ENCODE results near the gene ABCD3.
"Not testable (repeated sequence)": the region's sequence is repeated elsewhere in the genome, so short reads cannot be mapped to it uniquely, and the experiment has no call there.

ABCD3 gene

GRCh38 chr1:94416901-94417727, 1.1 kb upstream of the ABCD3 start:
- DNase-seq (ENCODE audit: low read depth): no peak

GRCh38 chr1:94417728-94417977, 536 bp upstream of the ABCD3 start:
- DNase-seq (ENCODE audit: low read depth): no peak

DNA sequence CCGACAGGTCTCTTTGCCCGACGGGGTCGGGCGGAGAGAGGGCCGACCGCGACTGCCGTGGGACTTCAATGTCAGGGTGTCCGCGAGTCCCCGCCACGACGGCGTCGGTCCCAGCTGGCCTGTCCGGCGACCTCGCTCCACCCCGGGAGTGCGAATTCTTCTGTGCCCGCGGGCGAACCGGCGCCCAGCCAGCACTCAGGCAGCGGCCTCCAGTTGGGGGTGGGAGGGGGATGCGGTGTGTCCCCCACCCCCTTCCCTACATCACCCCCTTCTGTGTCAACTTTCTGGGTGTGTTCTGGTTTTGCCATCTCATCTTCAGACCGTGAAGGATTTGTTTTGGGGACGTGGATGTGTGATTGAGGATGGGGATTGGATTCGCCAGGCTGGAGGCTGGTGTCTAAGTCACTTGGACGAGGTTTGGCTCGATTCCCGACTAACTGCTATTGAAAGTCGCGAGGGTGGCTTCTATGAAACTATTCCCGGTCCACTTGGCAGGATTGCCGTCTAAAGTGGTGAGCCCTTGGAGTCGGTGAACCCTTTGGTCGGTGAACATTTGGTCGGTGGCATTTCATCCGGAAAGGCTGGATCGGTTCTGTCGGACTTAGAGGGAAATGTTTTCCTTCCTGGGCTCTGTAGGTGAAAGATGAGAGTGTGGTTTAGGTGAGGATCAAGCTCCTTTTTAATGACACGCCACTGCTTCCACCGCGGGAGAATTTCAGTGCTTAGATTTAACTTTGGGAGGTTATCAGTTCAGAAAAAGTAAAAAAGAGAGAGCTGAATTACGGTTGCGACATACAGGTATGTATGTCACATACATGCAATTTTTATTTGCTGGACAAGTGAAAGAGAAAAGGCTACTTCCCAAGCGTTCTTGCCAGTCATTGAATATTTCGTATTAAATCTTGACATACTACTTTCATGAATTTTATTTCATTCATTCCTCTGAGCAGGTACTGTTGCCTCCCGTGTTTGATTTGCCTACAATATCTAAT, 771 bp downstream of the ABCD3 start:
- no peak for DNase-seq (ENCODE audit: low read depth)

- no peak for DNase-seq (ENCODE audit: low read depth)
Measured at GRCh38 chr1:94422115-94422820, 4.1 kb downstream of the ABCD3 start.

DNA sequence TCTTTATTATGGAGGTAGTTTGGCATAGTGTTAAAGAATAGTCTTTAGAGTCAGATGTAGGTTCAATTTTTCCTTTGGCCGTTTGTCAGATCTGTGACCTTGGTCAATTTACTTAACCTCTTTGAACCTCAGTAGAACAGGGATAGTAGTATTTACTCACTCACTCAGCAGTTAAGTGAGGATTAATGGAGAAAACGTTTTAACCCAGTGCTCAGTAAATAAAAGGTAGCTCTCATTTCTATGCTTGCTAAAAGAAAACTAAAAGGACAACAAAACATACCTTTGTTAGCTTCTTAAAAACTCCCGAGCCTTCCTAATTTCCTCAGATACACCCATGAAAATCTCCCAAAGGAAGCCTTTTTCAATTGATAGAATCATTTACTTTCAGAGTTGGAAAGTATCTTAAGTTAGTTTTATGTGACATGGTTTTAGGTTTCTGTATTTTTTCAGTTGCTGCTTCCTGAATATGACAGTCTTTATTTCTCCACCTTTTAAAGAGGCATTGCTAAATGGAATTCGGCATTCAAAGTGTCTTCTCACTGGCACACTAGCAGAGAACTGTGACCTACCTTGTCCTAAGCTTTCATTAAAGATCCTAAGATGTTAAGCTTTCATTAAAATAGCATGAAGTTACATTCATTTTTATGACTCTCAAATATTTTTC, 7.8 kb downstream of the ABCD3 start:
- DNase-seq (ENCODE audit: low read depth): no peak

DNA sequence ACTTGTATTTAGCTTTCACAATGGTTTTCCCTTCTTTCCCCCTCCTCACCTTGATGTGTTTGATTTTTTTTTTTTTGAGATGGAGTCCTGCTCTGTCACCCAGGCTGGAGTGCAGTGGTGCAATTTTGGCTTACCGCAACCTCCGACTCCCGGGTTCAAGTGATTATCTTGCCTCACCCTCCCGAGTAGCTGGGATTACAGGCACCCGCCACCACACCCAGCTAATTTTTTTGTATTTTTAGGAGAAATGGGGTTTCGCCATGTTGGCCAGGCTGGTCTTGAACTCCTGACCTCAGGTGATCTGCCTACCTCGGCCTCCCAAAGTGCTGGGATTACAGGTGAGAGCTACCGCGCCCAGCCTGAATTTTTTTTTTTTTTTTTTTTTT, 8.3 kb downstream of the ABCD3 start:
- not testable (repeated sequence) for DNase-seq (ENCODE audit: low read depth)

GRCh38 chr1:94428441-94428840, 10.3 kb downstream of the ABCD3 start:
- no peak for DNase-seq (ENCODE audit: low read depth)

DNA sequence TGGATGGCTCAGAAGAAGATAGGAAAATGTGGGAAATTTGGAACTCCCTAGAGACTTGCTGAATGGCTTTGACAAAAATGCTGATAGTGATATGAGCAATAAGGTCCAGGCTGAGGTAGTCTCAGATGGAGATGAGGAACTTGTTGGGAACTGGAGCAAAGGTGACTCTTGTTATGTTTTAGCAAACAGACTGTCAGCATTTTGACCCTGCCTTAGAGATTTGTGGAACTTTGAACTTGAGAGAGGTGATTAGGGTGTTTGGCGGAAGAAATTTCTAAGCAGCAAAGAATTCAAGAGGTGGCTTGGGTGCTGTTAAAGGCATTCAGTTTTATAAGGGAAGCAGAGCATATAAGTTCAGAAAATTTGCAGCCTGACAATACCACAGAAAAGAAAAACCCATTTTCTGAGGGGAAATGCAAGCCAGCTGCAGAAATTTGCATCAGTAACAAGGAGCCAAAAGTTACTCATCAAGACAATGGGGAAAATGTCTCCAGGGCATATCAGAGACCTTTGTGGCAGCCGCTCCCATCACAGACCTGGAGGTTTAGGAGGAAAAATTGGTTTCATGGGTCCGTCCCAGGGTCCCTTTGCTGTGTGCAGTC, 10.8 kb downstream of the ABCD3 start:
- DNase-seq (ENCODE audit: low read depth): not testable (repeated sequence)

DNA sequence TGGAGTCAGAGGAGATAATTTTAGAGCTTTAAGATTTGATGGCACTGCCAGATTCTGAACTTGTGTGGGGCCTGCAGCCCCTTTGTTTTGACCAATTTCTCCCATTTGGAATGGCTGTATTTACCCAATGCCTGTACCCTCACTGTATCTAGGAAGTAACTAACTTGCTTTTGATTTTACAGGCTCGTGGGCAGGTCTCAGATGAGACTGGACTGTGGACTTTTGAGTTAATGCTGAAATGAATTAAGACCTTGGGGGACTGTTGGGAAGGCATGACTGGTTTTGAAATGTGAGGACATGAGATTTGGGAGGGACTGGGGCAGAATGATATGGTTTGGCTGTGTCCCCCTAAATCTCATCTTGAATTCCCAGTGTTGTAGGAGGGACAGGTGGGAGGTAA, 11.9 kb downstream of the ABCD3 start:
- not testable (repeated sequence) for DNase-seq (ENCODE audit: low read depth)

DNA sequence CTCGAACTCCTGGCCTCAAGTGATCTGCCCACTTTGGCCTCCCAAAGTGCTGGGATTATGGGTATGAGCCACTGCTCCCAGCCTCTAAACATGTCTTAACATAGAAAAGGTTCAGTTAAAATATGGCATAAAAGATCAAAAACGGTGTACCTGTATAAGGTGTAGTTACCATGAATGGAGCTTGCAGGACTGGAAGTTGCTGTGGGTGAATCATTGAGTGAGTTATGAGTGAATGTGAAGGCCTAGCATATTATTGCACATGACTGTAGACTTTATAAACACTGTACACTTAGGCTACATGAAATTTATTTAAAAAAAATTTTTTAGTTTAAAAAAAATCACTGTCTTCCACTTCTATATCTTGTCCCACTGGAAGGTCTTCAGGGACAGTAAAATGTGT, 15.7 kb downstream of the ABCD3 start:
- no peak for DNase-seq (ENCODE audit: low read depth)

DNA sequence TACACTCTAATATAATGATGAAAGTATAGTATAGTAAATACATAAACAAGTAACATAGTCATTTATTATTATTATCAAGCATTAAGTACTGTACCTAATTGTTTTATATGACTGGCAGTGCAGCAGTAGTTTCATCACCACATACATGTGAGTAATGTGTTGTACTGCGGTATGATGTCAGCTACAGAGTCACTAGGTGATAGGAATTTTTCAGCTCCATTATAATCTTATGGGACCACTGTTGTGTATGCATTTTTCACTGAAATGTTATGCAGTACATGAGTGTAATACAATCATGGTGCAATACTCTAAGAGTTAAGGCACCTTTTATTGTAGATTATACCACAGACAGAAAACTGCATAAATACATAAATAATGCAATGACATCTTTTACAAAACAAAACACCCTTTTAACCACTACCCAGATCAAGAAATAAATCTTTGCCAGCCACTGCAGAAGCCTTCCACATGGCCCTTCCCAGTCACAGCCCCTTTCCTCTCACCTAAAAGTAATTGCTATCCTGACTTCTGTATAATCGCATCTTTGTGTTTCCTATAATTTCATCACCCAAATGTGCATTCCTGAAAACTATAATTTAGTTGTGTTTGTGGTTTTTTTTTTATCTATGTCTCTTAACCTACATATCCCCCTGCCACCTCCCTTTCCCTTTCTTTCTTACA, 16.3 kb downstream of the ABCD3 start:
- no peak for DNase-seq (ENCODE audit: low read depth)

DNA sequence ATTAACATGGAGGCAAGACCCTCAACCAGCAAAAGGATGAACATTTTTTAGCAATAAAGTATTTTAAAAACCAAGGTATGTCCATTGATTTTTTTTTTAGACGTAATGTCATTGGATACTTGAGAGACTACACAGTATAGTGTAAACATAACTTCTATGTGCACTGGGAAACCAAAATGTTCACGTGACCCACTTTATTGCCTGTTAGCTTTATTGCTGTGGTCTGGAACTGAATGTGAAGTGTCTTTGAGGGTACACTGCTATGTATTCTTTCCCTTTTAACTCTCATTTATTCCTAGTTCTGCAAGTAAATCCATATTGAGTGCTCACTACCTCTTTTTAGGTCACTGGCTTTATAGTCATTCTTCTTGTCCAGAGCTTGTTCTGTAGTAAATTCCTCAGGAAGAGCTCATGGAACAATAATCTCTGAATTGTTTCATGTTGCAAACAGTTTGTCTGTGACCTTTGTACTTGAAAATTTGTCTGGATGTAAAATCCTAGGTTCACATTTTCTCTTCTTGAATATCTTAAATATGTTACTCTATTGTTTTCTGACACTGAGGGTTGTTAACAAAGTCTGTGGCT, 20.6 kb downstream of the ABCD3 start:
- no peak for DNase-seq (ENCODE audit: low read depth)

DNA sequence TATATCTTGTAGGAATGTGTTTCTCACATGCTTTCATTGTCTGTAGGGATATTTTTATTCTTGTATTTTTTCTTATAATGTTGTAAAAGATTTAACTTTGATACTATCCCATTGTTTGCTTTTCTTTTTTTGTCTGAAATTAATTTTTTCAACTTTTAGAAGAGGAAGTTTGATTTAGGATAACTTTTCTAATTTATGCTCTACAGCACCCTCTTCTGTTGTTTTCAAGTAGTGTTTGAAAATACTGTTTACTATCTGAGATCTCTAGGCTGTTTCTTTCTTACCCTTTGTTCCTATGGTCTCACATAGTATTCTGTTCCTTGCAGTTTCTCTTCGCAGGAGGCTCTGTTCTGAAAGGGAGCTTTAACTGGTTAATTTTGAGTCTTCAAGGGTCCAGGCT, 21.9 kb downstream of the ABCD3 start:
- no peak for DNase-seq (ENCODE audit: low read depth)

DNA sequence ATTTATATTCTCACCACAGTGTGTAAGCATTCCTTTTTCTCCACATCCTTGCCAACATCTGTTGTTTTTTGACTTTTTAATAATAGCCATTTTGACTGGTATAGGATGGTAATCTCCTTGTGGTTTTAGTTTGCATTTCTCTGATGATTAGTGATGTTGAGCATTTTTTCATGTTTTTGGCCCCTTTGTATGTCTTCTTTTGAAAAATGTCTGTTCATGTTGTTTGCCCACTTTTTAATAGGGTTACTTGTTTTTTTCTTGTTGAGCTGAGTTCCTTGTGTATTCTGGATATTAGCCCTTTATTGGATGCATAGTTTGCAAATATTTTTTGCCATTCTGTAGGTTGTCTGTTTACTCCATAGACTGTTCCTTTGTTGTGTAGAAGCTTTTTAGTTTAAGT, 24.9 kb downstream of the ABCD3 start:
- DNase-seq (ENCODE audit: low read depth): not testable (repeated sequence)

DNA sequence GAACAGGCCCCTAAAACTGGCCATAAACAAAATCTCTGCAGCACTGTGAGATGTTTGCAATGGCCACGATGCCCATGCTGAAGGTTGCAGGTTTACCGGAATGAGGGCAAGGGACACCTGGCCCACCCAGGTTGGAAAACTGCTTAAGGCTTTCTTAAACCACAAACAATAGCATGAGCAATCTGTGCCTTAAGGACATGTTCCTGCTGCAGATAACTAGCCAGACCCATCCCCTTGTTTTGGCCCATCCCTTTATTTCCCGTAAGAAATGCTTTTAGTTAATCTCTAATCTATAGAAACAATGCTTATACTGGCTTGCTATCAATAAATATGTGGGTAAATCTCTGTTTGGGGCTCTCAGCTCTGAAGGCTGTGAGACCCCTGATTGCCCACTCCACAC, 26.6 kb downstream of the ABCD3 start:
- DNase-seq (ENCODE audit: low read depth): not testable (repeated sequence)

DNA sequence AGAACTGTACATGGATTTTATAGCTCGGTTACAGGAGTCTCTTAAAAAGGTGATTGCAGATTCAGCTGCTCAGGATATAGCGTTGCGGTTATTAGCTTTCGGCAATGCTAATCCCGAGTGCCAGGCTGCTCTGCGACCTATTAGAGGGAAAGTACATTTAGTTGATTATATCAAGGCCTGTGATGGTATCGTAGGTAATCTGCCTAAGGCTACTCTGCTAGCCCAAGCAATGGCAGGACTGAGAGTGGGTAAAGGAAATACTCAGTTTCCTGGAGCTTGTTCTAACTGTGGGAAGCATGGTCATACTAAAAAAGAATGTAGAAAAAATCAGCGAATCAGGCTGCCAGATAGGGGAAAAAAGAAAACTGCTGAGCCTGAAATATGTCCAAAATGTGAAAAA, 27.5 kb downstream of the ABCD3 start:
- not testable (repeated sequence) for DNase-seq (ENCODE audit: low read depth)

DNA sequence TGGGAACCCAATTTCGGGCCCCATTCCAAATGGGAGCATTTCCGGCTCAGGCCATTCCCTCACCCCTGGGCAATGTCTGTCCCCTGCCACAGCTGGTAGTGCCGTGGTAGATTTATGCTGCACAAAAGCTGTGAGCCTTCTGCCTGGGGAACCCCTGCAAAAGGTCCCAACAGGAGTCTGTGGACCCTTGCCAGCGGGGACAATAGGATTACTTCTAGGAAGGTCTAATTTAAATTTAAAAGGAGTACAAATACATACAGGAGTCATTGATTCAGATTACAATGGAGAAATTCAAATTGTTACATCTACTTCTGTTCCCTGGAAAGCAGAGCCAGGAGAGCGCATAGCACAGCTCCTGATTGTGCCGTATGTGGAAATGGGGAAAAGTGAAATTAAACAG, 28.0 kb downstream of the ABCD3 start:
- DNase-seq (ENCODE audit: low read depth): not testable (repeated sequence)

DNA sequence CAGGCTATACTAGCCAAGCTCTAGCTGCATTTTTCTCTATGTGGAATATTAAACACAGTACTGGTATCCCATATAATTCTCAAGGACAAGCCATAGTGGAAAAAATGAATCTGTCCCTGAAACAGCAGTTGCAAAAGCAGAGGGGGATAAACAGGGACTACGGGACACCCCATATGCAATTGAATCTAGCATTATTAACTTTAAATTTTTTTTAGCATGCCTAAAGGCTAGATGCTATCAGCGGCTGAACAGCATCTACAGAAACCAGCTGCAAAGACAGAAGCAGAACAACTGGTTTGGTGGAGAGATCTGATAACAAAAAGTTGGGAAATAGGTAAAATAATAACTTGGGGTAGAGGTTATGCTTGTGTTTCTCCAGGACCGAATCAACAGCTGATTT, 30.6 kb downstream of the ABCD3 start:
- not testable (repeated sequence) for DNase-seq (ENCODE audit: low read depth)

- no peak for DNase-seq (ENCODE audit: low read depth)
Measured at GRCh38 chr1:94456736-94457135, 38.5 kb downstream of the ABCD3 start.

- no peak for DNase-seq (ENCODE audit: low read depth)
Measured at GRCh38 chr1:94462606-94463005, 44.4 kb downstream of the ABCD3 start.
